Kidney (tissue), 14 donors: ENCODE measurements around the gene RNF157. TPM values are rescaled to one million over a fixed set of nuclear protein-coding genes. Genes with fewer than 3 reads are reported as not detected.
A peak's percentile ranks its signal among the peaks of the same experiment; 100 is the strongest.

Experiments
- DNase-seq, 5 donors: peaks; one replicate each; pipeline ENCODE4 v3.0.0-alpha.2; 2013 to 2020
- FAIRE-seq: peaks from 2 replicates; lab custom pipeline; 2012; peaks lifted over from hg19 to GRCh38; lab: Jason Lieb, UNC
- H3K27ac ChIP-seq, 2 donors: one replicate each; pipeline ENCODE4 v1.7.0; 2013; ENCODE audit warnings: low read depth in 2 of 2, low read length in 2 of 2, inconsistent platforms in 1 of 2
- H3K27me3 ChIP-seq: one replicate; pipeline ENCODE4 v1.7.1; 2013; ENCODE audit warnings: low read length, inconsistent platforms; ENCODE audit not compliant: control insufficient read depth, insufficient read depth
- H3K36me3 ChIP-seq, 3 donors: one replicate each; pipeline versions ENCODE4 v1.7.0 to v1.7.1; 2013; ENCODE audit warnings: low read length in 3 of 3, control low read depth in 1 of 3, inconsistent platforms in 1 of 3; ENCODE audit not compliant: insufficient read depth in 3 of 3, control insufficient read depth in 2 of 3
- H3K4me1 ChIP-seq, 3 donors: one replicate each; pipeline versions ENCODE4 v1.7.0 to v1.7.1; 2013; ENCODE audit warnings: low read length in 3 of 3, inconsistent platforms in 1 of 3, low read depth in 1 of 3; ENCODE audit not compliant: control insufficient read depth in 2 of 3, insufficient read depth in 2 of 3
- H3K4me3 ChIP-seq, 3 donors: one replicate each; pipeline versions ENCODE4 v1.7.0 to v1.8.1; 2013; ENCODE audit warnings: low read length in 3 of 3, control low read depth in 1 of 3, inconsistent platforms in 1 of 3
- H3K9ac ChIP-seq, 3 donors: one replicate each; pipeline versions ENCODE4 v1.7.0 to v1.7.1; 2013; ENCODE audit warnings: low read length in 3 of 3, control low read depth in 1 of 3, inconsistent platforms in 1 of 3
- H3K9me3 ChIP-seq, 3 donors: one replicate each; pipeline versions ENCODE4 v1.7.0 to v1.7.1; 2013; ENCODE audit warnings: low read length in 3 of 3, control low read depth in 1 of 3, inconsistent platforms in 1 of 3; ENCODE audit not compliant: control insufficient read depth in 2 of 3, insufficient read depth in 1 of 3
- CTCF ChIP-seq: IDR thresholded peaks from 3 replicates; pipeline ENCODE4 v1.5.1; 2012; ENCODE audit warnings: mild to moderate bottlenecking, moderate library complexity, borderline replicate concordance; ENCODE audit not compliant: insufficient read depth; ENCODE audit errors: extremely low read depth
- intact Hi-C: fragments of 100-400 bp; cut with DNase I; formaldehyde crosslinking; loops from one replicate; pipeline ENCODE4 v1.11.1; 2022
- polyA plus RNA-seq: library from polyadenylated mRNA; stranded (reverse); fragments of 350-450 nt; fragmentation: Illumina TruSeq; extraction: RNeasy Lipid Tissue Mini Kit (QIAGEN cat#74804); gene quantifications from one replicate; pipeline ENCODE4 v1.2.3, GENCODE V29; 2014; ENCODE audit warnings: low read depth, low replicate concordance; ENCODE audit not compliant: insufficient read depth
- total RNA-seq: library from RNA; stranded (reverse); fragmentation: NEBNext Ultra II Directional; extraction: Animal tissue kit (Norgen Biotek cat#: 25700); gene quantifications from one replicate; pipeline ENCODE4 v1.2.1, GENCODE V29; 2021
- donor health status: control.
- donor health status: control.
- donor health status: control.
- donor health status: control.
- donor health status: control.
- donor health status: DM: yes; HTN: yes; CAD: no.
- donor health status: Normal renal cell carcinoma (clear cell type).

The RNF157 gene
- total and polyA plus RNA-seq, 2 donors from 2014 or later, result 4.8 to 12.4 TPM

GRCh38 chr17:76277300-76278267 is 37.3 kb upstream of the RNF157 start:
- DNase-seq, result no peak
- intact Hi-C loops, result loop anchor here (5.0 kb wide), 1 partner anchor 155 kb away; no protein-coding TSS in a partner anchor
- no peak for TF ChIP-seq CTCF

GRCh38 chr17:76276461-76277299 is 36.4 kb upstream of the RNF157 start:
- no peaks in the 10 kb centered on the region for H3K36me3 ChIP-seq
- no peak overlapping the region for H3K9ac ChIP-seq
- H3K9me3 ChIP-seq, result peaks cover 0 to 2% (median 0%) of the 10 kb centered on the region in 3 donors
- no peak overlapping the region for H3K27ac ChIP-seq
- FAIRE-seq, result no peak
- TF ChIP-seq CTCF, result no peak
- no peak for DNase-seq
- H3K4me1 ChIP-seq, result peaks cover 0 to 8% (median 6%) of the 10 kb centered on the region in 3 donors
- H3K27me3 ChIP-seq, result no peaks in the 10 kb centered on the region
- intact Hi-C loops, result loop anchor here (5.0 kb wide), 1 partner anchor 154 kb away; no protein-coding TSS in a partner anchor
- H3K4me3 ChIP-seq, result no peak overlapping the region

More at GRCh38 chr17:76277300-76278267, 37.3 kb upstream of the RNF157 start:
- Histone ChIP-seq H3K27me3 (no peaks in the 10 kb centered on the region), H3K9me3 (peaks cover 0 to 2% (median 0%) of the 10 kb centered on the region in 3 donors), H3K27ac (no peak overlapping the region), H3K4me1 (peaks cover 0 to 6% (median 0%) of the 10 kb centered on the region in 3 donors), H3K4me3 (peak overlapping the region in 1 of 3 donors; percentile 0), H3K9ac (no peak overlapping the region), H3K36me3 (no peaks in the 10 kb centered on the region)
- no peak for FAIRE-seq

- Histone ChIP-seq H3K4me3 (no peak overlapping the region), H3K27ac (no peak overlapping the region), H3K27me3 (no peaks in the 10 kb centered on the region), H3K9me3 (peaks cover 0 to 2% (median 0%) of the 10 kb centered on the region in 3 donors), H3K9ac (no peak overlapping the region), H3K4me1 (peaks cover 0 to 14% (median 8%) of the 10 kb centered on the region in 3 donors), H3K36me3 (no peaks in the 10 kb centered on the region)
- no peak for TF ChIP-seq CTCF
- intact Hi-C loops, result loop anchor here (5.0 kb wide), 1 partner anchor 154 kb away; no protein-coding TSS in a partner anchor
- FAIRE-seq (no peak), DNase-seq (no peak)
Observed at GRCh38 chr17:76276069-76276431, 35.8 kb upstream of the RNF157 start.
